ENCODE results near the gene CRYGN.

The CRYGN gene

DNA sequence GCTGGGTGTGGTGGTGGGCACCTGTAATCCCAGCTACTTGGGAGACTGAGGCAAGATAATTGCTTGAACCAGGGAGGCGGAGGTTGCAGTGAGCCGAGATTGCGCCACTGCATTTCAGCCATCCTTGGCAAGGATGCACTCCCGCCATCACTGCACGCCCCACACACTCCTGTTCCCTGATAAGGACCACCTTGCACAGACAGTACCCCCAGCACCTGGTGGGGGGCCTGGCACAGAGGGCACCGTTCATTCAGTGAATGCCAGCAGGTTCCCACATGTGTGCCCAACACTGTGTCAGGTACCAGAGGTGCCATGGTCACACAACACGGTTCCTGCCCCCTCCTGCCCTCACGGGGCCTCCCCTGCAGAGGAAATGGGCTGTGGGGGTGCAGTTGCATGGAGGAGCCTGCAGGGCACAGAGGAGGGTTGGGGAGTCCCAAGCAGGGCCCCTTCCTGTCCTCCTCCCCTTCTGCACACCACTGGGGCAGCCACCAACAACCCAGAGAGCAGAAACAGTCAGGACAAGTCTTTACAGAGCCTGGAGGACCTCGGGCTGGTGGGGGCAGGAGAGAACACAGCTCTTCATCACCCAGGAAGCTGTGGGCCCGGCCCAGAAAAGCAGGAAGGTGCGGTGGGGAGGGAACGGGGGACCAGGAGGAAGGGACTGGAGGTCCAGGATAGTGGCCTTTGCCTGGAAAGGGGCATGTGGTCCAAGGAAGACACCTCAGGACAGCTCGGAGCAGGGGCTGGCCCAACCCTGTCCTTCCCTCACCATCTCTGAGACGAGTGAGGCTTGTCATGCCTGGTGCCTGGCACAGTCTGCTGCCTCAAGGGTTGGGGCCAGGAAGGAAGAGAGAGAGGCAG lies 7.1 kb downstream of the CRYGN start:
- H3K4me1 ChIP-seq (ENCODE audit: control insufficient read depth in 1 of 2, insufficient read depth in 1 of 2, low read depth in 1 of 2, low read length in 1 of 2), result no peaks in the 10 kb centered on the region
- no peak overlapping the region for H3K27ac ChIP-seq
- H3K4me3 ChIP-seq (ENCODE audit: low read depth in 1 of 2, low read length in 1 of 2), result no peak overlapping the region
- H3K27me3 ChIP-seq, result peaks cover 11% of the 10 kb centered on the region
- no peaks in the 10 kb centered on the region for H3K36me3 ChIP-seq
- TF ChIP-seq, protein P1, sequence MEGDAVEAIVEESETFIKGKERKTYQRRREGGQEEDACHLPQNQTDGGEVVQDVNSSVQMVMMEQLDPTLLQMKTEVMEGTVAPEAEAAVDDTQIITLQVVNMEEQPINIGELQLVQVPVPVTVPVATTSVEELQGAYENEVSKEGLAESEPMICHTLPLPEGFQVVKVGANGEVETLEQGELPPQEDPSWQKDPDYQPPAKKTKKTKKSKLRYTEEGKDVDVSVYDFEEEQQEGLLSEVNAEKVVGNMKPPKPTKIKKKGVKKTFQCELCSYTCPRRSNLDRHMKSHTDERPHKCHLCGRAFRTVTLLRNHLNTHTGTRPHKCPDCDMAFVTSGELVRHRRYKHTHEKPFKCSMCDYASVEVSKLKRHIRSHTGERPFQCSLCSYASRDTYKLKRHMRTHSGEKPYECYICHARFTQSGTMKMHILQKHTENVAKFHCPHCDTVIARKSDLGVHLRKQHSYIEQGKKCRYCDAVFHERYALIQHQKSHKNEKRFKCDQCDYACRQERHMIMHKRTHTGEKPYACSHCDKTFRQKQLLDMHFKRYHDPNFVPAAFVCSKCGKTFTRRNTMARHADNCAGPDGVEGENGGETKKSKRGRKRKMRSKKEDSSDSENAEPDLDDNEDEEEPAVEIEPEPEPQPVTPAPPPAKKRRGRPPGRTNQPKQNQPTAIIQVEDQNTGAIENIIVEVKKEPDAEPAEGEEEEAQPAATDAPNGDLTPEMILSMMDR (IDR thresholded peaks at IDR 0.05), result no peak
- H3K9me3 ChIP-seq, result no peaks in the 10 kb centered on the region

DNA sequence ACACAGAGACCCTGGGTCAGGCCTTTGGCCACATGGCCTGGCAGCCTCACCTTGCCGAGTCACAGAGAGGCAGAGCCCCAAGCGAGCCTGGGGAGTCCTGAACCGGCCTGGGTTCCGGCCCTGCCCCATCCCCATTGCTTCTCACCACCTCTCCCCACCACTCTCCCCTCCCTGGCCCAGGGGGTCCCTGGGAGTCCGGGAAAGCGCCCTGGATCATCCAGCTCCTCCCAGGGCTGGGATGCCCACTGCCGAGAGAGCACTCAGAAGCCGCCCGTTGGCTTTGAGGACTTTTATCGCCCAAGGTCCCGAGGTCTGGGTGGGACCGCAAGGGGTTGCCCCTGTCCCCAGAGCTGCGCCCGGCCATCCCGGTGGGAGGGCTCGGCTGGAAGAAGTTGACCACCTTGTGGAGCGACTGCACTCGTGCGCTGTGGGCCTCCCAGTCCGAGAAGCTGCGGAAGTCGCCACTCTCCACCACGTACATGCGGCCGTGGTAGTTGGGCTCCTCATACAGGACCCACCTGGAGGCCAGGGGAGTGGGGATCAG lies 8.1 kb downstream of the CRYGN start:
- H3K27ac ChIP-seq, result no peak overlapping the region
- peaks cover 10% of the 10 kb centered on the region for H3K27me3 ChIP-seq
- no peaks in the 10 kb centered on the region for H3K9me3 ChIP-seq
- H3K4me1 ChIP-seq (ENCODE audit: control insufficient read depth in 1 of 2, insufficient read depth in 1 of 2, low read depth in 1 of 2, low read length in 1 of 2), result no peaks in the 10 kb centered on the region
- TF ChIP-seq, protein P1 (IDR thresholded peaks at IDR 0.05), result no peak
- H3K36me3 ChIP-seq, result no peaks in the 10 kb centered on the region
- H3K4me3 ChIP-seq (ENCODE audit: low read depth in 1 of 2, low read length in 1 of 2), result no peak overlapping the region

DNA sequence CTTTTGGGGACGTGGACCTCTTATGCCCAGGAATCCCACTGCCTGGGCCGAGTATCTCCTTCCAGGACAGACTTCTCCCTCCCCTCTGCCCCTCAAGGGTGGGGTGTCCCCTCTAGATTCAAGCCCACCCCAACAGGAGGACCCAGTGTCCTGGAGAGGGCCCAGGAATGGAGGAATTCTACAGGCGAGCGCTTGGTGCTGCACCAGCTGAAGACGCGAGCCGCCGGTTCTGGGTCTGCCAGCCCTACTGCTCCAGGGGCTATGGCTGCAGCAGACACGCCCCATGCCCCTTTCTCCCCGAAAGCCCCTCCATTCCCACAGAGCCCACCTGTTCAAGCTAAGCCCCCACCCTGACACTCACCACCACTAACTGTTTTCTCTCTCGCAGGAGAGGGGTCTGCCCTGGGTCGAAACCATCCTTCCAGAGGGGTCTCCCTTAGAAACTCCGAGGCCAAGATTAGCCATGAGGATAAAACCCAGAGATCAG lies 8.6 kb downstream of the CRYGN start:
- Histone ChIP-seq H3K4me1 (ENCODE audit: control insufficient read depth in 1 of 2, insufficient read depth in 1 of 2, low read depth in 1 of 2, low read length in 1 of 2) (no peaks in the 10 kb centered on the region), H3K9me3 (no peaks in the 10 kb centered on the region), H3K4me3 (ENCODE audit: low read depth in 1 of 2, low read length in 1 of 2) (no peak overlapping the region), H3K27me3 (peaks cover 10% of the 10 kb centered on the region), H3K27ac (no peak overlapping the region), H3K36me3 (no peaks in the 10 kb centered on the region)
- TF ChIP-seq, protein P1 (IDR thresholded peaks at IDR 0.05), result no peak

DNA sequence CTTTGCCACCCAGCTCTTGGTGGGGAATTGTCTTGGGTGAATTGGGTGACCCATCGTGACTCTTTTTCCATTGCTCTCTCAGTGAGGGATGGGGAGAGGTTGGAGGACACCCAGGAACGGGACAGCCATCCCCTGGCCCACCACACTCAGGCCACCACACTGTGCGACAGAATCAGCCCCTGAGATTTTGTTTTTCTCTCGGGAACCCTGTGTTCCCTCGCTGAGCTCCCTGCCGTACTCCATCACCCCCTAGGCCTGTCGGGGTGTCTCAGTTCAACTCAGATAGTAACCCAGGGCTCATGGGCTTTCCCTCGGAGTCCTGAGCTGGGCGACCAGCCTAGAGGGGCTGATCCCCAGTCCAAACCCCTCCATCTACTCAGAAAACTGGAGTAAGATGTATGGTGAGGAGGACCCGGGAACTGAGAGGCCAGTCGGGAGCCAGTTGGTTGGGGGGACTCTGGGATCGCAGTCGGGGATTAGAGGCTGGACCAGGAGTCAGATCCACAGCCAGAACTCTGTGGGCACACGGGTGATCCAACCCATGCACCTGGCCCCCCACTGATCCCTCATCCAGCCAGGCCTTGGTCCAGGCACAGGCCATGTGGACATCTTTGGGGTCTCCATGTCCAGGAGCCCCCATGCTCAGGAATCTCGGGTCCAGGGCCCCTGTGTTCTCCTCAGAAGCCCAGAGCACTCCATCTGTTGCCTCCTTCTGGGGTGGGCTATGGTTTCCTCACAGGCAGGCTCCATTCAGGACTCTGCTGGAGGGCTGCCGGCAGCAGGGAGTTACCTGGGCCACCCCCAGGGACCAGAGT lies 9.3 kb downstream of the CRYGN start:
- Histone ChIP-seq H3K36me3 (no peaks in the 10 kb centered on the region), H3K27me3 (peaks cover 10% of the 10 kb centered on the region), H3K4me3 (ENCODE audit: low read depth in 1 of 2, low read length in 1 of 2) (no peak overlapping the region), H3K9me3 (no peaks in the 10 kb centered on the region), H3K27ac (no peak overlapping the region), H3K4me1 (ENCODE audit: control insufficient read depth in 1 of 2, insufficient read depth in 1 of 2, low read depth in 1 of 2, low read length in 1 of 2) (no peaks in the 10 kb centered on the region)
- TF ChIP-seq, protein P1 (IDR thresholded peaks at IDR 0.05), result no peak

DNA sequence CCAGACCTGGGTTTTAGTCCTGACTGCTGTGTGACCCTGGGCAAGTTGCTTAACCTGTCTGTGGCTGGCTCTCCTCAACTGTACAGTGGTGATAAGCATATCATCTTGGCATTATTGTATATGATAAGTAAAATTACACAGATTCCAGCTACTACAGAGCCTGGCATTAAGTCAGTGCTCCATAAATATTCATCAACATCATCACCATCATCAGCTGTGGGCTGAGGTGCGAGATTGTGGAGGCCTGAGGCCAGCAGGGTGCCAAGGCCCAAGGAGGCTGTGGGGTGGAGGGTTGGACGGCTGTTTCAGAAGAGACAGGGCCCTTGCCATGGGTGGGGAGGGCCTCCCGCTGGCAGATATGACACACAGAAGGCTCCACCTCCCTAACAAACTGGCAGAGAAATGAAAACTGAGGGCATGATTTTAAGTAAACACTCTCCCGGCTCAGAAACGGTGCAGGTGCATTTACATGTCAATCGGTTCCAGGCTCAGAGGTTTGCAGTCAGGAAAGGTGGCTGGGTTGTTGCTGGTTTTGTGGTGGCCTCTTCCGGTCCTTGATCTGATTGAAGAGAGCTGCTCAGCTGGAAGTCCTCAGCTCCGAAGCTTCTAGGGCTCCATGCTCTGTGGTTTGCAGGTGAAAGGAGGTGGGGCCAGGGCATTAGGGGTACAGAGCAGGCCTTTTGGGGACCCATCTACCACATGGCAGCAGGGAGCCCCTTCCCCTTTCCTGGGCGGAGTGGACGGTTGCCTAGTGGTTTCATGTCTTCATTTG lies 10.2 kb downstream of the CRYGN start:
- H3K27ac ChIP-seq, result no peak overlapping the region
- TF ChIP-seq, protein P1 (IDR thresholded peaks at IDR 0.05), result no peak
- no peaks in the 10 kb centered on the region for H3K4me1 ChIP-seq (ENCODE audit: control insufficient read depth in 1 of 2, insufficient read depth in 1 of 2, low read depth in 1 of 2, low read length in 1 of 2)
- no peaks in the 10 kb centered on the region for H3K36me3 ChIP-seq
- H3K9me3 ChIP-seq, result no peaks in the 10 kb centered on the region
- peaks cover 10% of the 10 kb centered on the region for H3K27me3 ChIP-seq
- no peak overlapping the region for H3K4me3 ChIP-seq (ENCODE audit: low read depth in 1 of 2, low read length in 1 of 2)
